Ishikawa (cell line): ENCODE measurements around the gene GPAT3.

ENCODE experiments used
- CEBPB ChIP-seq: IDR thresholded peaks from 2 replicates; pipeline ENCODE4 v1.6.1; 2012
- CREB1 ChIP-seq: IDR thresholded peaks from 2 replicates; pipeline ENCODE4 v1.6.1; 2012; ENCODE audit warnings: low read depth
- EGR1 ChIP-seq: IDR thresholded peaks from 2 replicates; pipeline ENCODE4 v1.6.1; 2012
- EP300 ChIP-seq: IDR thresholded peaks from 2 replicates; pipeline ENCODE4 v1.6.1; 2012; ENCODE audit warnings: borderline replicate concordance
- FOXM1 ChIP-seq: IDR thresholded peaks from 2 replicates; pipeline ENCODE4 v1.6.1; 2012; ENCODE audit warnings: low read depth, borderline replicate concordance
- MAX ChIP-seq: IDR thresholded peaks from 2 replicates; pipeline ENCODE4 v1.6.1; 2012
- NFIC ChIP-seq: IDR thresholded peaks from 2 replicates; pipeline ENCODE4 v1.6.1; 2012
- RAD21 ChIP-seq: IDR thresholded peaks from 2 replicates; pipeline ENCODE4 v1.6.1; 2012; ENCODE audit warnings: low read depth
- REST ChIP-seq: IDR thresholded peaks from 2 replicates; pipeline ENCODE4 v1.6.1; 2012; ENCODE audit warnings: low read depth, mild to moderate bottlenecking
- TAF1 ChIP-seq: IDR thresholded peaks from 2 replicates; pipeline ENCODE4 v1.6.1; 2012; ENCODE audit warnings: low read depth, mild to moderate bottlenecking
- TCF12 ChIP-seq: IDR thresholded peaks from 2 replicates; pipeline ENCODE4 v1.6.1; 2012; ENCODE audit warnings: low read depth
- TEAD4 ChIP-seq: IDR thresholded peaks from 2 replicates; pipeline ENCODE4 v1.6.1; 2012
- USF1 ChIP-seq: IDR thresholded peaks from 2 replicates; pipeline ENCODE4 v1.6.1; 2012
- YY1 ChIP-seq: IDR thresholded peaks from 2 replicates; pipeline ENCODE4 v1.6.1; 2012; ENCODE audit warnings: low read depth
- ZBTB7A ChIP-seq: IDR thresholded peaks from 2 replicates; pipeline ENCODE4 v1.6.1; 2012; ENCODE audit warnings: low read depth

GPAT3 gene

GRCh38 chr4:83572848-83573247 lies 36.9 kb downstream of the GPAT3 start:
- TF ChIP-seq EP300 (no peak), REST (peak; percentile 76)

GRCh38 chr4:83574247-83574646 lies 38.3 kb downstream of the GPAT3 start:
- no peak for TF ChIP-seq TAF1

- TF ChIP-seq MAX: no peak
- TF ChIP-seq CREB1: no peak
- TF ChIP-seq RAD21: no peak
- no peak for TF ChIP-seq FOXM1
- TF ChIP-seq NFIC: no peak
- TF ChIP-seq TEAD4: no peak
- TF ChIP-seq EP300: no peak
- TF ChIP-seq YY1: no peak
- TF ChIP-seq USF1: no peak
- no peak for TF ChIP-seq TAF1
- TF ChIP-seq TCF12: no peak
- no peak for TF ChIP-seq CEBPB
- no peak for TF ChIP-seq EGR1
- TF ChIP-seq REST: no peak
- no peak for TF ChIP-seq ZBTB7A
Observed at GRCh38 chr4:83581411-83582288, 45.7 kb downstream of the GPAT3 start.

- TF ChIP-seq USF1: no peak
- peak; percentile 57 for TF ChIP-seq TEAD4
- TF ChIP-seq NFIC: peak; percentile 97
- no peak for TF ChIP-seq REST
- peak; percentile 98 for TF ChIP-seq CEBPB
- peak; percentile 34; the same call in 1 of the 2 replicates for TF ChIP-seq EP300
- no peak for TF ChIP-seq FOXM1
- 0 out of 2 replicates have a peak, but pooled peaks have one; percentile 30 for TF ChIP-seq MAX
- no peak for TF ChIP-seq TAF1
- TF ChIP-seq RAD21: peak; percentile 48; the same call in 1 of the 2 replicates
- no peak for TF ChIP-seq YY1
- no peak for TF ChIP-seq EGR1
- peak; percentile 55 for TF ChIP-seq TCF12
- TF ChIP-seq ZBTB7A: no peak
- no peak for TF ChIP-seq CREB1
Observed at GRCh38 chr4:83582289-83582785, 46.4 kb downstream of the GPAT3 start.
